HepG2 (cell line): ENCODE results near the gene GPS1.

Experiments
- ATF6 ChIP-seq: sonication (generic); formaldehyde crosslinking; conservative IDR thresholded peaks from 2 replicates; pipeline ENCODE4 v1.4.0; 2020; ENCODE audit warnings: missing genetic modification reagents
- CHD2 ChIP-seq: IDR thresholded peaks from 2 replicates; pipeline ENCODE4 v1.6.1; 2011; ENCODE audit warnings: low read depth, low read length, improper control_type of control experiment
- CTCF ChIP-seq: sonication (generic); formaldehyde crosslinking; IDR thresholded peaks from 2 replicates; pipeline ENCODE4 v1.5.0; 2020; ENCODE audit warnings: mild to moderate bottlenecking, missing genetic modification reagents, moderate library complexity
- JUND ChIP-seq: sonication (generic); formaldehyde crosslinking; IDR thresholded peaks from 2 replicates; pipeline ENCODE4 v1.8.0; 2022; ENCODE audit warnings: mild to moderate bottlenecking, missing genetic modification reagents
- KDM2A ChIP-seq: sonication (generic); formaldehyde crosslinking; IDR thresholded peaks from 2 replicates; pipeline ENCODE4 v1.4.0; 2020; ENCODE audit warnings: low read depth, missing genetic modification reagents, borderline replicate concordance
- RFX1 ChIP-seq: fragments of 450-650 bp; IDR thresholded peaks from 2 replicates; pipeline ENCODE4 v1.6.1; 2017
- SIN3A ChIP-seq: IDR thresholded peaks from 2 replicates; pipeline ENCODE4 v1.6.1; 2011; ENCODE audit warnings: low read depth, mild to moderate bottlenecking, control low read depth, low read length, borderline replicate concordance
- TCF7L2 ChIP-seq: IDR thresholded peaks from 2 replicates; pipeline ENCODE4 v1.6.1; 2011; ENCODE audit warnings: mild to moderate bottlenecking, low read depth, low read length, moderate library complexity
- ZFP90 ChIP-seq: sonication (generic); formaldehyde crosslinking; IDR thresholded peaks from 2 replicates; pipeline ENCODE4 v1.8.0; 2022; ENCODE audit warnings: missing genetic modification reagents, mild to moderate bottlenecking, inconsistent platforms, borderline replicate concordance
- ZNF747 ChIP-seq: sonication (generic); formaldehyde crosslinking; IDR thresholded peaks from 2 replicates; pipeline ENCODE4 v1.8.1; 2023; ENCODE audit warnings: missing genetic modification reagents, mild to moderate bottlenecking, borderline replicate concordance
- ZSCAN12 ChIP-seq: sonication (generic); formaldehyde crosslinking; IDR thresholded peaks from 2 replicates; pipeline ENCODE4 v1.9.0; 2021; ENCODE audit warnings: mild to moderate bottlenecking, missing genetic modification reagents

- TF ChIP-seq ZFP90 (CRISPR knock-in tag) (peak; percentile 33; the same call in 1 of the 2 replicates), TCF7L2 (no peak), SIN3A (peak; percentile 58; the same call in 1 of the 2 replicates), ZSCAN12 (no peak; the same call in 1 of the 2 replicates), CHD2 (0 out of 2 replicates have a peak, but pooled peaks have one; percentile 17), JUND (CRISPR knock-in tag) (no peak), ATF6 (CRISPR knock-in tag) (no peak), RFX1 (no peak), ZNF747 (CRISPR knock-in tag) (no peak), CTCF (CRISPR knock-in tag) (peak; percentile 15; the same call in 1 of the 2 replicates), KDM2A (CRISPR knock-in tag) (peak; percentile 51; the same call in 1 of the 2 replicates)
Observed at GRCh38 chr17:82097184-82097918, 45.7 kb downstream of the GPS1 start.
